BJ (cell line): ENCODE data around the gene ATP1A2. TPM values are rescaled to one million over a fixed set of nuclear protein-coding genes. Genes with fewer than 3 reads are reported as not detected.

Experiments used
- CTCF ChIA-PET: fragments of 350-600 bp; formaldehyde crosslinking; extraction: SDS; loops from one replicate; lab custom pipeline; 2021; ENCODE audit warnings: antibody characterized with exemption, inconsistent platforms; lab: Yijun Ruan, JAX
- POLR2A ChIA-PET: fragments of 300-600 bp; sonication (Branson Sonifier 250); formaldehyde crosslinking; extraction: SDS; loops from one replicate; lab custom pipeline; 2021; ENCODE audit warnings: antibody characterized with exemption; lab: Charles Lee
- DNase-seq: peaks from one replicate; pipeline ENCODE4 v3.0.0-alpha.2; 2011; ENCODE audit warnings: low read depth
- H3K27me3 ChIP-seq: 2 replicates; pipeline ENCODE4 v1.6.0; 2011; ENCODE audit warnings: low read length; ENCODE audit not compliant: control insufficient read depth, insufficient read depth
- H3K36me3 ChIP-seq: 2 replicates; pipeline ENCODE4 v1.5.1; 2011; ENCODE audit warnings: low read length; ENCODE audit not compliant: control insufficient read depth, insufficient read depth
- H3K4me3 ChIP-seq: 2 replicates; pipeline ENCODE4 v1.5.1; 2011; ENCODE audit warnings: low read depth, mild to moderate bottlenecking, control low read depth, low read length
- polyA plus RNA-seq: library from polyadenylated mRNA; depleted of rRNA; stranded (reverse); fragments of >200 nt; gene quantifications from 2 replicates; pipeline ENCODE4 v1.2.3, GENCODE V29; 2011
- TF ChIP-seq, protein P1 (sequence below): IDR thresholded peaks from 2 replicates; pipeline ENCODE4 v1.5.1; 2011; ENCODE audit warnings: low read depth, mild to moderate bottlenecking, control low read depth, inconsistent platforms, low read length, moderate library complexity; ENCODE audit not compliant: insufficient read depth

ATP1A2 gene
- polyA plus RNA-seq, 1 experiment: 1.1 TPM

DNA sequence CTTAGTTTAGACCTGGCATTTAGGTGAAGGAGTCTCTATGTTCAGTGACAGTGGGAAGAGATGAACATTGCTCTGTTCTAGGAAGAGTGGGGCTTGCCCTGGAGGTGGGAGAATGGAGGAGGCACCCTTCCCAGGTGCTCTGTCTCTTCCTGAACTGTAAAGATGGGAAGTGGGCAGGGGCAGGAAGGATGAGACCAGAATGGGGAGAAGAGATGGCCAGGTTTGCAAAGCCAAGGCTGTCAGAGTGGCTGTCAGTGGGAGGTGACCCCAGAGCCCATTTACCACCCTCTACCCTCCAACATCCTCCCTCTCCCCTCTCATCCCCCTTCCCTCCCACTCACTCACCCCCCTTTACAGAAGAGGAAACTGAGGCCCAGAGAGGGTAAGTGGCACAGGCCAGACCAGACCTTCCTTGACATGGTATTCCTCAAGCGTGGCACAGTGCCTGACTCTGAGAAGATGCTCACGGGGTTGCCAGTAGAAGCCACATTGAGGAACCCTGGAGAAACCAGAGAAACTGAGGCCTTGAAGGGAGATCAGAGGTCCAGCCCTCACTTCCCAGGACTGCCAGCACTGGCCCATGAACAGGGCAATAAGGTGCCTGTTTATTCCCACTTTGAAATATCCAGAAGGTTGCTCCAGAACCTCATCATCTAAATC lies 15.7 kb upstream of the ATP1A2 start:
- POLR2A ChIA-PET: no interaction called here
- Histone ChIP-seq H3K36me3 (no peaks in the 10 kb centered on the region), H3K4me3 (no peak overlapping the region), H3K27me3 (no peaks in the 10 kb centered on the region)
- DNase-seq: no peak
- CTCF ChIA-PET: interaction anchor here (0.7 to 7.1 kb wide), 22 partner anchors 10 to 278 kb away, joined by 3 to 82 read pairs (median 6); partner anchors contain the start of genes CASQ1 and PEA15
- TF ChIP-seq, protein P1, sequence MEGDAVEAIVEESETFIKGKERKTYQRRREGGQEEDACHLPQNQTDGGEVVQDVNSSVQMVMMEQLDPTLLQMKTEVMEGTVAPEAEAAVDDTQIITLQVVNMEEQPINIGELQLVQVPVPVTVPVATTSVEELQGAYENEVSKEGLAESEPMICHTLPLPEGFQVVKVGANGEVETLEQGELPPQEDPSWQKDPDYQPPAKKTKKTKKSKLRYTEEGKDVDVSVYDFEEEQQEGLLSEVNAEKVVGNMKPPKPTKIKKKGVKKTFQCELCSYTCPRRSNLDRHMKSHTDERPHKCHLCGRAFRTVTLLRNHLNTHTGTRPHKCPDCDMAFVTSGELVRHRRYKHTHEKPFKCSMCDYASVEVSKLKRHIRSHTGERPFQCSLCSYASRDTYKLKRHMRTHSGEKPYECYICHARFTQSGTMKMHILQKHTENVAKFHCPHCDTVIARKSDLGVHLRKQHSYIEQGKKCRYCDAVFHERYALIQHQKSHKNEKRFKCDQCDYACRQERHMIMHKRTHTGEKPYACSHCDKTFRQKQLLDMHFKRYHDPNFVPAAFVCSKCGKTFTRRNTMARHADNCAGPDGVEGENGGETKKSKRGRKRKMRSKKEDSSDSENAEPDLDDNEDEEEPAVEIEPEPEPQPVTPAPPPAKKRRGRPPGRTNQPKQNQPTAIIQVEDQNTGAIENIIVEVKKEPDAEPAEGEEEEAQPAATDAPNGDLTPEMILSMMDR: no peak

DNA sequence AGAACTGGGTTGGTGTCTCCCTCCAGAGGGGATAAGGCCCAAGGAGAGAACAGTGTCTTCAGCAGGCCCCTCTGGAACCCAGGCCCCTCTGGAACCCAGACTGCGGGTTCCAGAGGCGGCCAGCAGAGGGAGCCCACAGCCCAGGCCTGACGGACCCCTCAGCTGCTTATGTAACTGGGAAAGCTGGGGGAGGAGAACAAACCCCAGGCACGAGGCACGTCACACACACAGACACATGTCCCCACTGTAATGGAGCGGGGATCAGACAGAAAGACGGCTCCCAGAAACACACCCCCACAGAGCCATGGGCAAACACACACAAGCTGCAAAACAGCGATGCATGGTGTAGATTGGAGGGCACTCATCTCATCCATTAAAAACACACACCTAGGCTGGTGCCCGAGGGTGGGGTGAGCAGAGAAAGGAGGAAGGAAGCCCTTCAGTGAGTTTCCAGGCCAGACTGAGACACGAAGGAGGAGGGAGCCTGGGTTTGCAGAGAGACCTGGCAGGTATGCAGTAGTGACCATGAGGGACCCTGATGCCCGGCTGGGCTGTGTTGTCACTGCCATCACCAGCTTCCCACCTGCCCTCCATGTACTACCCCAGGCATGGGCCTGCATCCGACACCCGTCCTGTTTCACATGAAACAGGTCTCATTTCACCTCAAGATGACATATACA lies 14.4 kb upstream of the ATP1A2 start:
- no peaks in the 10 kb centered on the region; the same call in 1 of the 2 replicates for H3K27me3 ChIP-seq
- no peaks in the 10 kb centered on the region for H3K36me3 ChIP-seq
- H3K4me3 ChIP-seq: no peak overlapping the region
- ChIA-PET POLR2A (interaction anchor here (0.6 kb wide), 1 partner anchor 204 kb away, joined by 3 read pairs; no protein-coding TSS in a partner anchor), CTCF (interaction anchor here (0.6 to 7.1 kb wide), 49 partner anchors 9 to 277 kb away, joined by 3 to 82 read pairs (median 5); partner anchors contain the start of genes ATP1A4, CASQ1 and PEX19)
- TF ChIP-seq, protein P1: peak; percentile 98
- no peak for DNase-seq

DNA sequence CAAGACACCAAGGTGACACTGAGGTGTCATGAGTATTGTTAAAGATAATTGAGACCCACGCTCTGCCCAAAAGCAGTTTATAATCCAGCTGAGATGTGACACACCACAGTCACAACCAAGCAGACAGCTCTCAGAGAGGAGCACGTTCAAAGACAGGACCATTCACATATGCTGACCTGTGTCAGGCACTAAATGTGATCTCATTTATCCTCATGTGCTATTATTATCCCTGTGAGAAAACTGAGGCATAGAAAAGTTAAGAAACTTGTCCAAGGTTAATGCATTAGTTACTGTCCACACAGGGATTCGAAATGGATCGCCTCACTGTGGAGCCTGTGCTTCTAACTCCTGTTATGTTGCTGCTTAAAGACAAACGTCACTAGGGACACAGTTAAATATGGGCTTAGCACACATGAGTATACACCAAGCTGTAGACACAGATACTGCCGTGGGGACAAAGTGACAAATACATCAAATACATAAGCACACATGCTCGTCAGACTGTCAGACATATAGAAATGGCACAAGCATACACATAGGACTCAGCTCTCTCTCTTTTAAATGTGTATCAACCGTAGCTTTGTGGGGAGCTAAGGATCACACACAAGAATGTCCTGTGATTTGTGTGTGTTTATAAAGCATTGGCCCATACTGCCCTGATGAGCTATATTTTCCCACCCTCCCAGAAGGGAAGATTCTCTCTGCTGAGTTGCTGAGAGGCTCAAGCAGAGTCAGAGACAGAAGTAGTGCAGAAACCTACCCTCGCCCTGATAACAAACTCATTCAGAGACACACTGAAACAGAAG lies 13.6 kb upstream of the ATP1A2 start:
- H3K4me3 ChIP-seq: no peak overlapping the region
- H3K36me3 ChIP-seq: no peaks in the 10 kb centered on the region
- ChIA-PET CTCF (interaction anchor here (0.8 to 7.1 kb wide), 48 partner anchors 8 to 276 kb away, joined by 3 to 82 read pairs (median 5); partner anchors contain the start of genes ATP1A4, CASQ1 and PEX19), POLR2A (no interaction called here)
- H3K27me3 ChIP-seq: no peaks in the 10 kb centered on the region; the same call in none of the 2 replicates
- TF ChIP-seq, protein P1: no peak
- DNase-seq: no peak

- ChIA-PET CTCF (interaction anchor here (0.6 to 7.1 kb wide), 19 partner anchors 11 to 251 kb away, joined by 3 to 82 read pairs (median 4); partner anchors contain the start of gene CASQ1), POLR2A (no interaction called here)
- TF ChIP-seq, protein P1: no peak
- H3K36me3 ChIP-seq: no peaks in the 10 kb centered on the region
- H3K4me3 ChIP-seq: no peak overlapping the region
- DNase-seq: no peak
- H3K27me3 ChIP-seq: peaks cover 2% of the 10 kb centered on the region
Measured at GRCh38 chr1:160103658-160104408, 11.7 kb upstream of the ATP1A2 start.
